ENCODE data around the gene ADK.
A peak's percentile ranks its signal among the peaks of the same experiment; 100 is the strongest.

Gene ADK

DNA sequence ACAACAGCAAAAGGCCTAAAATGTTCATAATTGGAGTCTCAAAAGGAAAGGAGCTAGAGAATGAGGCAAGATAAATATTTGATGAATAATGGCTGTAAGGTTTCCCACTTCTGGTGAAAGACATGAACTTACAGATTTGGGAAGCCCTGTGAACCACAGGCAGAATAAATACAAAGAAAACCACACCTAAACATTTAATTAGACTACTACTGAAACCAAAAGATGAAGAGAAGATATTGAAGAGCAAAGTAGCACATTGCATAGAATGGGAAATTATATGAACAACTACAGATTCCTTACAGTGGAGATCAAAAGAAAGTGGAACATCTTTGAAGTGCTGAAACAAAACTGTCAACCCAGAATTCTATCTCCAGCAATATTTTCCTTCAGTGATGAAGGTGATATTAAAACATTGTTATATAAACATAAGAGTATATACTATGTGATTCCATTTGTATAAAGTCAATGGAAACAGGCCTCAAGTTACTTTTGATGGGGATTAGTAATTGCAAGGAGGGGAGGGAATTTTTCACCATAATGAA, 484.0 kb downstream of the ADK start:
- DNase-seq, result no peak

DNA sequence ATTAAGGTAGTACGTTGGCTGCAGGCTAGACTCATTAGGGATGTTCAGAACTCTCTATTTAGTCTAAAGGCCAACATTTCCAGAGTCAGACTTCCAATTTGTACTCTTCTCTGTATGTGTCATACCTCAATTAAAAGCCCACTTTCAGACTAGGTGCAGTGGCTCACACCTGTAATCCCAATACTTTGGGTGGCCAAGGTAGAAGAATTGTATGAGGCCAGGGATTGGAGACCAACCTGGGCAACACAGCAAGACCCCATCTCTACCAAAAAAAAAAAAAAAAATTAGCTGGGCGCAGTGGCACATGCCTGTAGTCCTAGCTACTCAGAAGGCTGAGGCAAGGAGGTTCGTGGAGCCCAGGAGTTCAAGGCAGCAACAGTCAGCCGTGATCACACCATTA, 484.6 kb downstream of the ADK start:
- no peak for DNase-seq

DNA sequence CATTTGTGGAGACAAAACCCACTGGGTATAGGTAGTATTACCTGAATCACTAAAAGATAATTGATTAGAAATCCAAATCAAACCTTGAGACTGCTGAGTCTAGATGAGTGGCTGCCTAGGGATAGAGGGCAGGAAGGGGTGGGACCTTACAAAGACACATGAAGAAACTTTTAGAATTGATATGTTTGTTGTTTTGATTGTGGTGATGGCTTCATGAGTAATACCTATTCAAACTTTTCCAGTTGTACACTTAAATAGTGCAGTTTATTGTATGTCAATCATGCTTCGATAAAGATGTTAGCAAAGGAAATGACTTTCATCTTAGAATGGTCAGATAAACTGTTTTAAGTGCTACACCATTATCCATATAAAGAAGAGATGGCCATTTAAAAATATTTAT, 486.7 kb downstream of the ADK start:
- no peak for DNase-seq

DNA sequence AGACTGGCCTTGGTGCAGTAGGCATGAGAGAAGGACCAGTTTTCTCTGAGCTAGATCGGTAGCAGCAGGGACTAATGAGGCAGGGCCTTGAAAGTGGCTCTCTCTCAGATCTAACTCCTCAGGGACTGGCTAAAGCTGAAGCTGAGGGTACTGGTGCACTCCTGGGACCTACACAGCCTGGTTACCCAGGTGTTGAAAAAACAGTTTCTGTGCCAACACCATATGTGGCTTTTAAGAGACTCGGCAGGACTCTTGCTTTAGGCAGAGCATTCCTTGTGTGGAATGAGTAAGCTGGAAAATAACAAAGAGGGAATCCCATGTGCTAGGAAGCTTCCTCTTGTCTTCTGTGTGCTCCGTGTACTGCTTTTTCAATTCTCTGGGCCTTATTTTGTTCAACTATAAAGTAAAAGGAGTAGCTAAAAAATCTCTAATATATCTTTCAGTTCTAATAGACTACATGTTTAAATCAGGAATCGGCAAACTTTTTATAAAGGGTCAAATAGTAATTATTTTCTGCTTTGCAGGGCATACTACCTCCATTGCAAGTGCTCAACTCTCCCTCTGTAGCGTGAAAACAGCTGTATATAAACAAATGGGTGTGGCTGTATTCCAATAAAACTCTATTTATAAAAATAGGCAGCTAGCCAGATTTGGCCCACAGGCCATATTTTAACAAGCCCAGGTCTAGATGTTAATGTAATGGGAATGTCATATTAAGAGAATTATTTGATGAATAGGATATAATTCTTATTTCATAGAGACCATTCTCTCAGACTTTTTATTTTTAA, 489.3 kb downstream of the ADK start:
- peak; percentile 1 for DNase-seq

DNA sequence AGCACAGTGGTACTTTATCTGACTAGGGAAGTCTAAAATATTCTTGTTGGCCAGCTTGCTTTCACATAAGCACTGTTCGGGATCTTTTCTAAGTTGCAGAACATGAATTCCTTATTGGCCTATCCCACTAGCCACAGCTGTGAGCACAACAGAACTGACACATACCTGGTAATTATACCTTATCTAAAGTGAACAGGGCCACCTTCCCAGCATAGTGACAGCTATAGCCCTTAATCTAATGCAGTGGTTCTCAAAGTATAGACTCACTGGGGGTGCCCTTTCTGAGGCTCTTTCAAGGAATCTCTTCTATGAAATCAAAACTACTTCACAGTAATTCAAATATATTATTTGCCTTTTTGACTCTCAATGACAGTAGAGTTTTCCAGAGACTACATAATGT, 490.6 kb downstream of the ADK start:
- DNase-seq, result no peak

DNA sequence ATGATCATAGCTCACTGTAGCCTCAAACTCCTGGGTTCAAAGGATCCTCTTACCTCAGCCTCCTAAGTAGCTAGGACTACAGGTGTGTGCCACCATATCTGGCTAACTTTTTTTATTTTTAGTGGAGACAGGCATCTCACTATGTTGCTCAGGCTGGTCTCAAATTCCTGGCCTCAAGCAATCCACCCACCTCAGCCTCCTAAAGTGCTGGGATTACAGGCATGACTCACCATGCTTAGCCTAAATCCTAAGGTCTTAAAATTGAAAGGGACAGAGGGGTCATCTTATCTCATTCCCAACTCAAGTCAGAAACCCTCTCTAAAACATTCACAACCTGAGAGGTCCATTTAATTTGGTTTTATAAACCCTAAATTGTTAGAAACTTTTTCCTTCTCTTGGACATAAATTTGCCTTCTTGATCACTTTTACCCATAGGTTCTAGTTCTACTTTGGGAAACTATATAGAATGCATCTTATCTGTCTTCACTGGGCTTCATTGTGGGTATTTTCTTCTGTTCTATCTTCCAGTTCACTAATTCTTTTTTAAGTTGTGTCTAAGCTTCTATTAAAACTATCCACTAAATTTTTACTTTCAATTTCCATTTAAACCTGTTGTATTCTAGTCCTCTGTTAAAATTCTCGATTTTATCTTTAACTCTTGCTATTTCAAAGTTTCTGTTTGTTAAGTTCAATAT, 492.0 kb downstream of the ADK start:
- DNase-seq, result no peak

DNA sequence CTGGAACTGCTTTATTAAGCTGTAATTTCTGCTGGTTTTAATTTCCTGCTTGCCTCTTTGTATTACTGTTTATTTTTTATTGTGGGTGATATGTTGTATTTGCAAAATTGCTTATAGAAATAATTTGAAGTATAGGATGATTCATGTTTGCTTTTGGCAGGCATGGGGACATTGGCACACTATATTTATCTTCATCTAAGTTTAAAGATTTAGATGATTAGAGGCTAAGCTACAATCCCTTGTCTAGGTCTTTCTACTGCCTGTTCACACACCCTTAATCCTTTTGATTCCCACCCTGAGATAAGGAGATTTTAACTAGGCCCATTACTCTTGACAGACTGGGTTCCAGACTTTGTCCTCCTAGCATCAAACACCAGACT, 492.6 kb downstream of the ADK start:
- no peak for DNase-seq

DNA sequence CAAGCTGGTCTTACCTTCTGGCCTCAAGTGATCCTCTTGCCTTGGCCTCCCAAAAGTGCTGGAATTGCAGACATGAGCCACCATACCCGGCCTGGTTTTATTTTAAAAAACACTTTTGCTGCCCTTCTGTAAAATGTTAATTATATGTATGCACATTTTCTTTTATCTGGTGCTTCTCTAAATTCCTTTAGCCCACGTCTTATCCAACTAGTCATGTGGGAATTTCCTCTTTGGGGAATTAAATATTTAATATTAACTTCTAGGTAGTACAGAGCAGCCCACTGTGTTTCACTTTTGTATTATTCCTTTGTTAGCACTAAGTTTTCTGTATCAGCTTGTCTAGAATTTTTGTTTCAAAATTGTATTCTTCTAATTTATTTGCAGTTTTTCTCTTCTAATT, 493.7 kb downstream of the ADK start:
- no peak for DNase-seq

DNA sequence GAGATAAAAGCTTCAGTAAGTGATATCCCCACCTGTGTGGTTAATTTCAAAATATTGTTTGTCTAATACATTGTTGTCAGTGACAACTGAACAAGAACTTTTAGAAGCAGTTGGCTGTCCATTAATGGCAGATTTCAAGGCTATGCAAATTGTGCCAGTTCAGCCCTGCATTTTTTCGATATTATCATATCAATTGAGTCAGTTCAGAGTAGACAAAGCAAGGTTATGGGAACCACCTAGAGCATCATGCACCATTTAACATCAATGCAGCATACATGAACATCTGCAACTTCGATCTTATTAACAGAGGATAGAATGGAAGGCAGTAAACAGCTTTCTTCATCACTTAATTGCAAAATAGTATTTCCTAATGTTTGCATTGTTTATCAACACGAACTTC, 494.7 kb downstream of the ADK start:
- DNase-seq, result no peak

DNA sequence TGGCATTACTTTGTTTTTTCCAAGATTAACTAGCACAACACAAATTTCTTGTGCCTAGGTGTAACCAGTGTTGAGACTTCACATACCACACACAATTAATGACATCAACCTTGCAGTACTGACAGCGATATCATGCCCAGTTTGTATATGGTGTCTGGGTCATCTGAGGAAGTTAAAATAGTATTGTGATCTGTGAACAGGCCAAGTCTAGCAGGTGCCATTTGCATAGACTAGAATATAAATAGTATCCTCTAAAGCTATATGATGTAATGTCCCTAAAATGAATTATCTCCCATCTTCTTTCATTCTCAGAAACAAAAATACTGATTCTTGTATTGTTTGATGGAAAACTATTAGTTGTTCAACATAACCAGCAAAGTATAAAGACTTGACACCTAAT, 499.6 kb downstream of the ADK start:
- DNase-seq, result no peak

DNA sequence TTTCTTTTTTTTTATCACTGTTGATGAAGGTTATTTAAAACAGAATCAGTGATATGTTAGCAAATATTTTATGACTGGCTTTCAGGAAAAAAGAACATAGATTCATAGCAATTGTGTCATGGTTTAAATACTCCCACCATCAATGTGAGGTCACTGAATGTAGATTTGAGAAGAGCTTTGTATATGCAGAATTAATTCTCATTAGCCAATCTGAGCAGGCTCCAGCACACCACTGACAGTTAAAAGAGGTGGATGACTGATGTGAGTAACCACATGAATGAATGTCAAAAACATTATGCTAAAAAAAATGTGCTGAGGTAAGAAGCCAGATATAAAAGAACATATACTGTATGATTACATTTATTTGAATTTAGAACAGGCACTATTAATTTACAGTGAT, 500.5 kb downstream of the ADK start:
- no peak for DNase-seq

DNA sequence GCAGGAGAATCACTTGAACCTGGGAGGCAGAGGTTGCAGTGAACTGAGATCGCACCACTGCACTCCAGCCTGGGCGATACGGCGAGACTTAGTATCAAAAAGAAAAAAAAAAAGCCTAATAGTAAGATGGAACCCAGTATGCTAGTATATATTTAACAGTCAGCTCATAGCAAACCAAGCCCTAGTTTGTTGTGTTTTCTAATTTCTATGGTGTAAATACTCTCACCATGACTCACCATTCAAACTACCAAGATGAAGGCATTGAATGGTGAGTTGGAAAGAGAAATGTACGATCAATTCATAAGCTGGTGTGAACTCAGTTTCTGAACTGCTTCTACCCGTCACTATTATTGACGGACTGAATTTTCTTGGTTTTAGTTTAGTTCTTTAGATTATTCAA, 501.6 kb downstream of the ADK start:
- DNase-seq, result no peak

DNA sequence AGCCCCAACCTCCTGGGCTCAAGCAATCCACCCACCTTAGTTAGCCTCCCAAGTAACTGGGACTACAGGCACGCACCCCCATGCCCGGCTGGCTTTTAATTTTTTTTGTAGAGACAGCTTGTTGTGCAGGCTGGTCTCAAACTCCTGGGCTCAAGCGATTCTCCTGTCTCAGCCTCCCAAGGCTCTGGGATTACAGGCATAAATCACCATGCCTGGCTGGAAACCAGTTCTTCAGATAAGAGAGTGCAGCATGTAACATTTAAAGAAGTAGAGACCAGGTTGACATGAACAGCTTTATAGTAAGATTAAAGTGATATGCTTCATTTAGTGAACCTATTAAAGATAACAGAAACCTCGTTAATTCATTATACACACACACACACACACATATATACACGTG, 507.5 kb downstream of the ADK start:
- DNase-seq, result no peak

DNA sequence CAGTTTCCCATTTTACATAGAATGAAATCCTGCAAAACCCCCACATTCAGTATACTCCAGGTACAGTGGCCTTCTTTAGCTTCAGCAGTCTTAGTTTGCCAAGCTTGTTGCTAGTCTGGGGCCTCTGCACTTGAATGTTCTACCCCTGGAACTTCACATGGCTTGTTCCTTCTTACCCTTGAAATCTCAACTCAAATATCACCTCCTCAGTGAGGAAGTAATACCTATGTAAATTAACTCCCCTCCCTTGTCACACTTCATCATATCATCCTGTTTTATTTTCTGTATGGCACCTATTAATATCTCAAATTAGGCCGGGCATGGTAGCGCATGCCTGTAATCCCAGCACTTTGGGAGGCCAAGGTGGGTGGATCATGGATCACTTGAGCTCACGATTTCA, 511.6 kb downstream of the ADK start:
- DNase-seq, result no peak

DNA sequence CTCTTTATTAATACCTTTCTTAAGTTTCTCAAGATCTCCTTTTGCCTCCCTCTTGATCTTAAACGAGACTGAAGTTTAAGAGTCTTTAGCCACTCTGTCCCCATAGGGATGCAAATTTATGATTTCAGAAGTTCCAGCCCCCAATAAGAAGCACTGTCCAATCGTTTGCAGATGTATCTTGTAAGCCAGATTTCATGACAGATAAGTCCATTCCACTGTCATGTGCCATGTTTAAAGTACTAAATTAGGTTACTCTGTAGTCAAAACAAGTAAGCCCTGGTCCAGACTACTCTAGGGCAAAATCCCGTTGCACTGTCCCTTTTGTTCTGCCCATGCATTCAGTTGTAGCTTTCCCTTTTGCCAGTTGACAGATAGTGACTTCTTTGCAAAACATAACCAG, 518.2 kb downstream of the ADK start:
- no peak for DNase-seq

DNA sequence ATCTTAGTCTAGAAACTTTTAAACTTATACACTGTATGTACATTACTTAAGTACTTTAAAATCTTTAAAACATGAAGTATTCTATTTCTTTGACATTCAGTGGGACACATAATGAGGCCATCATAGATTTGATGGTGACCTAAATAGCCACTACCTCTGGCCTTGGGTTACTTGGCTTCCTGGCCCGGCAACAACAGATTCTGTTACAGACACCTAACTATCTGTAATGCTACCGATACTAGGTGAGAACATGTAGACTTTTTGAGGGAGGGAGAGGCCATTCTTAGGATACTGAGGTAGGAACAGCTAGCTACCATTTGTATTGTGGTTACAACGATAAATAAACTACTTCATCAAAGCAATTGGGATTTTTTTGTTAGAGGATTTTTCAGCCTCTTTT, 520.7 kb downstream of the ADK start:
- no peak for DNase-seq

DNA sequence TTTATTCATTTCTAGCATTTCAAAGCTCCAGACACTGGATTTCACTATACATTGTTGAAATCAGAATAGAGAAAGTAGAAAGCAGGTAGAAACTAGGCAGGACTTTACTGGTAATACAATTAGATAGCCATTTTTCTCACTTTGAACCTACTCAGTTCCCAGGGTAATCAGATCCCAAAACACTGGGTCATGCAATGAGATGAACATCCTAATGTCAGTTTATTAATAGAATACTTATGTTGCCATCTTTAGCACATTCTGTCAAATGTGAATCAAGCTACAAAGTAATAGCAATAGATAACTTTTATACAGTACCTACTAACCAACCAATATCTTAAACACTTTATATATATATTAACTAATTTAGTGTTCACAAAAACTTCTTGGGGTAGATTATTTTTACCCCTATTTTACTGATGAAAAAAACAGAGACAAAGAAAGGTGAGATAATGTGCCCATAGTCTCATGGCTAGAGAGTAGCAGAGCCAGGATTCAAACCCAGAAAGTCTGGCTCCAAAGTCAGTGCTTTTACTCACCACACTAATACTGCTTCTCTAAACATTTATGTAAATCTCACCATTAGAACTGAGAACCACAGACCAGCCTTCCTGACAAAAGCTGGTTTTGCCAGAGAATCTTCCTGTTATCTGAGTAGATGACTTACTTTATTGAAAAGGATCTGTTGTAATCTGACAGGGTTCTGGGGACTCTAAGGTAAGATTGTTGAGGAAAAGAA, 521.6 kb downstream of the ADK start:
- DNase-seq, result no peak

DNA sequence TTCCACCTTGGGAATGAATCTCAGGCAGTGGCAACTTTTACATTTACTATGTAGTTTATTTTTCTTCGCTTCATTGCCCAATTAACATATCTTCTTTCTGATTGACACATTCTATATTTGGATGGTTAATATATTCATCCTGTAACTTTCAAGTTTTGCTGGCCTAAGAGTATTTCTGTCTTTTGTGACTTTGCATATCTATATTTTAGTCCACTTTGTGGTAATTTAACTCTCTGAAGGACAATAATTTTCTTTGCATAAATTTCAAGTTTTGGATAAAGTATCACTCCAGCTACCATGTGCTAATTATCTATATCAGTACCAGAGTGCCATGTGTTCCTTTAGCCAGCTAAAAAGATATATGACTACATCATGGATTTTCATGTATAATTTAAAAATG, 523.9 kb downstream of the ADK start:
- no peak for DNase-seq

DNA sequence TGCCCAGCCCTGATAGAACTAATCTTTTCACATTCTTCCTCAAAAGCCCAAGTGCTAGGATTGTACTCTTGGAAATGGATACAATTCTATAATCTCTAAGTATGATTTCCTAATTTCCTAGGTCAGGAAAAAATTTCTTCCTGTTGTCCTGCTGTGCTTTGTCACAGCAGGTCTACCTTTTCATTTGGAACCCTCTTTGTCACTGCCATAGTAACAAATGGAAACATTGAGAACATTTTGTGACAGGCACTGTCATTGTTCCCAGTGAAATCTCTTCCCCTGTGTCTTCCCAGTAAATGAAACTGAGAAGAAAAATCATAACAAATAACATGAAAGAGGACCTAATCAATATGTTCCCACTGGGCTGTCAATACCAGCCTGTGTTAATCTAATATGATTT, 524.5 kb downstream of the ADK start:
- no peak for DNase-seq

DNA sequence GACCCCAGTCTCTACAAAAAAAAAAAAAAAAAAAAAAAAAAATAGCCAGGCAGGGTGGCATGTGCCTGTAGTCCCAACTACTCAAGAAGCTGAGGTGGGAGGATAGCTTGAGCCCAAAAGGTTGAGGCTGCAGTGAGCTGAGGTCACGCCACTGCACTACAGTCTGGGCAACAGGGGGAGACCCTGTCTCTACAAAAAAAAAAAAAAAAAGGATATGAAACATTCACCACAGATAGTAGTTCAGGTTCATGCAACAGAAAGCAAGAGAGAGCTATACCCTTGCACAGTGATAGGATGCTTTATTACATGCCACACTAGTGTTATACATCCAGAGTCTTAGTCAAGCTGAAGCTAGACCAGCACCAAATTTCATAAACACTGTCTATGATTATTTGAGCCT, 526.9 kb downstream of the ADK start:
- no peak for DNase-seq

DNA sequence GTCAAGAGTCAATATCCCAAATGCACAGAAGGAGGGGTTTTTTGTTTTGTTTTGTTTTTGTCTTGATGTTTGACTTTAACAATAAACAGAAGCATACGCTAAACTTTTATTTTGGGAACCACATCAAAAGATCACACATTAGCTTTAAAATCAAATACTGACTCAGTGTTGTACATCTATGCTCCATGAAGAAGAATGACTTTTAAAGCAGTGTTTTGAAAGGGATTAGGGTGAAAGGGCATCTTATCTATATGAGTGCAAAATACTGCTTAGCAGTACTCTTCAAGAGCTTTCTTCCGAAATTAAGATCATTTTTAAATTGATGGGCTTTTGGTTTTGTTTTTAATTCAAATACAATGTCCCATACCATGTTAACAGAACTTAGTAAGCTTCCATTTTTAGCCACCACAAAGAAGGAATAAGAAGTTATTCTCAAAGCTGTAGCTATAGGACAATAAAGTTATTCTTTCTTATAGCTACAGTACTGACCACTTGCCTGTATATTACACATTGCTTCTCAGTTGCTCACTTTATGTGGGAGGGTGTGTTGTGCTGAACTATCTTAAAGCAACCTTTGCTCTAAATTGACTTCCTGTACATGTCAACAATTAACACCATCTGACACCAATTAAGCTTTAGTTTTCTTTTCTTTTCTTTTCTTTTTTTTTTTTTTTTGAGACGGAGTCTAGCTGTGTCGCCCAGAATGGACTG, 531.1 kb downstream of the ADK start:
- no peak for DNase-seq

DNA sequence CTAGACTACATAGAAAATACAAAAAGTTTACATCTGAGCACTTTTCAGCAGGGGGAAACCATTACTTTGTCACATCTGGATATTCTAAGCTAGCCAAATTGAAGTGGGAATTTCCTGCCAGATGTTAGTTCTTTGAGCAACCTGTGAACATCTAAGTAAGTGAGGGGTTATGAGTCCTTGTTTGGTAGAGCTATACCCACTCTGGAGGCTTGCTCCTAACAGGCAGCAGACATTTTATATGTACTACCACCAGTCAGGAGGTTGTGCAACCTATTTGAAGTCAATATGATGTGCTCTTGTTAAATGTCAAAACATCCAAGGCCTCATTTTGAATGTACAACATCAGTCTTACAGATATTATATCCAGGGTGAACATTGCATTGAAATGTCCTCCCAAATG, 532.0 kb downstream of the ADK start:
- DNase-seq, result no peak
